Measurements from ENCODE around the gene PTGIR. TPM values are rescaled to one million over a fixed set of nuclear protein-coding genes. Genes with fewer than 3 reads are reported as not detected.
"Not testable (repeated sequence)": the region's sequence is repeated elsewhere in the genome, so short reads cannot be mapped to it uniquely, and the experiment has no call there.

The PTGIR gene
- total RNA-seq, 1 donor from 2014 or later, result 0.27 TPM

DNA sequence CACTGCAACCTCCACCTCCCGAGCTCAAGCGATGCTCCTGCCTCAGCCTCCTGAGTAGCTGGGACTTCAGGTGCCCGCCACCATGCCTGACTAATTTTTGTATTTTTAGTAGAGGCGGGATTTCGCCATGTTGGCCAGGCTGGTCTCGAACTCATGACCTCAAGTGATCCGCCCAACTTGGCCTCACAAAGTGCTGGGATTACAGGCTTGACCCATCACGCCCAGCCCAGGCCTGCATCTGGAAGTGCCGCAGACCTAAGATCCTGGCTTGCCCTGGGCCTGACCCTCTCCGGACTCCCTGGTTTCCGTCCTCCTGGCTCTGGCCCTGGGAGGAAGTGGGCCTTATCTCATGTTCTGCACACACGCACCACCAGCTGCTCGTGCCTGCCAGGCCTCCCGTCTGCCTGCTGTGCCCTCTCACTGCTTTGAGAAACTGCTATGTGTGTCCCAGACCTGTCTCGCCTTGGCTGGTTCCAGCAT, 4.7 kb upstream of the PTGIR start:
- Mint-ChIP-seq H3K9me3 (ENCODE audit: unreplicated experiment) (peaks cover 11% of the 10 kb centered on the region), H3K27ac (ENCODE audit: unreplicated experiment) (peak overlapping the region; percentile 66), H3K4me1 (ENCODE audit: low read depth, unreplicated experiment) (peaks cover 28% of the 10 kb centered on the region), H3K27me3 (ENCODE audit: unreplicated experiment) (peaks cover 8% of the 10 kb centered on the region), H3K4me3 (ENCODE audit: unreplicated experiment) (peak overlapping the region; percentile 20), H3K36me3 (ENCODE audit: unreplicated experiment) (no peaks in the 10 kb centered on the region)
- DNase-seq, result no peak
- TF ChIP-seq, protein P1, sequence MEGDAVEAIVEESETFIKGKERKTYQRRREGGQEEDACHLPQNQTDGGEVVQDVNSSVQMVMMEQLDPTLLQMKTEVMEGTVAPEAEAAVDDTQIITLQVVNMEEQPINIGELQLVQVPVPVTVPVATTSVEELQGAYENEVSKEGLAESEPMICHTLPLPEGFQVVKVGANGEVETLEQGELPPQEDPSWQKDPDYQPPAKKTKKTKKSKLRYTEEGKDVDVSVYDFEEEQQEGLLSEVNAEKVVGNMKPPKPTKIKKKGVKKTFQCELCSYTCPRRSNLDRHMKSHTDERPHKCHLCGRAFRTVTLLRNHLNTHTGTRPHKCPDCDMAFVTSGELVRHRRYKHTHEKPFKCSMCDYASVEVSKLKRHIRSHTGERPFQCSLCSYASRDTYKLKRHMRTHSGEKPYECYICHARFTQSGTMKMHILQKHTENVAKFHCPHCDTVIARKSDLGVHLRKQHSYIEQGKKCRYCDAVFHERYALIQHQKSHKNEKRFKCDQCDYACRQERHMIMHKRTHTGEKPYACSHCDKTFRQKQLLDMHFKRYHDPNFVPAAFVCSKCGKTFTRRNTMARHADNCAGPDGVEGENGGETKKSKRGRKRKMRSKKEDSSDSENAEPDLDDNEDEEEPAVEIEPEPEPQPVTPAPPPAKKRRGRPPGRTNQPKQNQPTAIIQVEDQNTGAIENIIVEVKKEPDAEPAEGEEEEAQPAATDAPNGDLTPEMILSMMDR (IDR thresholded peaks at IDR 0.05; ENCODE audit: partially characterized antibody, unreplicated experiment), result no peak

DNA sequence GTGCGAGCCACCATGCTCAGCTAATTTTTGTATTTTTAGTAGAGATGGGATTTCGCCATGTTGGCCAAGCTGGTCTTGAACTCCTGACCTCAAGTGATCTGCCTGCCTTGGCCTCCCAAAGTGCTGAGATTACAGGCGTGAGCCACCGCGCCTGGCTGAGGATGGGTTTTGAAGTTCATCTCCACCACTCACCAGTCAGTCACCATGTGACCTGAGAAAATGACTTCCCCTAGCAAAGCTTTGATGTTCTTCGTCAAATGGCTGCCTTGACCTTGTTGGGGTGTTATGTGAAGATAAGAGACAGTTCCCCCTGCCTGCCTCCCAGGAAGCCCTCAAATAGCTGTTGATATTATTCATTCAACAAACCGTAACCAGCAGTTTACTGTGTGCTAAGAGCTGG, 4.1 kb upstream of the PTGIR start:
- H3K4me3 Mint-ChIP-seq (ENCODE audit: unreplicated experiment); H3K36me3 Mint-ChIP-seq (ENCODE audit: unreplicated experiment); H3K27ac Mint-ChIP-seq (ENCODE audit: unreplicated experiment); H3K27me3 Mint-ChIP-seq (ENCODE audit: unreplicated experiment); DNase-seq: not testable (repeated sequence)
- H3K9me3 Mint-ChIP-seq (ENCODE audit: unreplicated experiment), result peaks cover 11% of the 10 kb centered on the region
- H3K4me1 Mint-ChIP-seq (ENCODE audit: low read depth, unreplicated experiment), result peaks cover 28% of the 10 kb centered on the region

DNA sequence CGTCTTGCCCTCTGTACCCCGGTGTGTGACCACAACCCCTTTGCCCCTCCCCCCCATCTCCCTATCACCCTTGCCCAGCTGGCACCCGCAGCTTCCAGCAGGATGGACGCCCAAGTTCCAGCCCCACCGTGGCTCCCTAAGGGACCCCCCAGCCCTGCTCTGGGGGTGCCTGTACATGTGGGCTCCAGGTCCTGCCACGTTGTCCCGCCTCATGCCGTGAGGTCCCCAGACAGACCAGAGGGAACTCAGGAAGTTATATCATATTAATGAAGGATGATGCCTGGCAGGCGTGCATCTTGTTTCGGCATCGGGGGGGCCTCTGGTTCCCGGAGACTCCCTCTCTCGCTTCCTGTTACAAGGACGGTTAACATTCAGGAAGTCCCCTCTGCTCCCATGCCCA, 1.6 kb upstream of the PTGIR start:
- H3K4me3 Mint-ChIP-seq (ENCODE audit: unreplicated experiment), result no peak overlapping the region
- TF ChIP-seq, protein P1 (IDR thresholded peaks at IDR 0.05; ENCODE audit: partially characterized antibody, unreplicated experiment), result no peak
- peaks cover 8% of the 10 kb centered on the region for H3K9me3 Mint-ChIP-seq (ENCODE audit: unreplicated experiment)
- no peak overlapping the region for H3K27ac Mint-ChIP-seq (ENCODE audit: unreplicated experiment)
- H3K36me3 Mint-ChIP-seq (ENCODE audit: unreplicated experiment), result no peaks in the 10 kb centered on the region
- no peak for DNase-seq
- peaks cover 18% of the 10 kb centered on the region for H3K4me1 Mint-ChIP-seq (ENCODE audit: low read depth, unreplicated experiment)
- peaks cover 2% of the 10 kb centered on the region for H3K27me3 Mint-ChIP-seq (ENCODE audit: unreplicated experiment)

DNA sequence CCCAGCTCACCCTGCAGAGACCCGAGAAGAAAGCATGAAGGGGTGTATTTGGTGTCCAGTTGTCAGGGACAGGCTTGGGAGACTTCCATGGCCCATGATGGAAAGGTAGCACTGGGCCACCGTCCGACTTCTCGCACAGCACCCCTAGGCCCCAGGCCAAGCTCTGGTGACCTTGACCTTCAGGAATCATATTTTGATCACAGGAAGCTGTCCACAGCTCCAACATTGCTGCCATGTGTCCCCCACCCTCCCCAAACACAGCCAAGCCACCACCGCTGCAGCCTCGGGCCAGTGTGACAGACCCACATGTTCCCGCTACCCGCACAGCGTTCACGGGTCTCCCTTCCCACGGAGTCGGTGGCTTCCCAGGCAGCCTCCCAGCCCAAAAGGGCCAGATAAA, 842 bp upstream of the PTGIR start:
- DNase-seq, result no peak
- H3K27ac Mint-ChIP-seq (ENCODE audit: unreplicated experiment), result no peak overlapping the region
- H3K4me3 Mint-ChIP-seq (ENCODE audit: unreplicated experiment), result no peak overlapping the region
- peaks cover 19% of the 10 kb centered on the region for H3K4me1 Mint-ChIP-seq (ENCODE audit: low read depth, unreplicated experiment)
- H3K9me3 Mint-ChIP-seq (ENCODE audit: unreplicated experiment), result peaks cover 6% of the 10 kb centered on the region
- H3K27me3 Mint-ChIP-seq (ENCODE audit: unreplicated experiment), result peaks cover 2% of the 10 kb centered on the region
- no peaks in the 10 kb centered on the region for H3K36me3 Mint-ChIP-seq (ENCODE audit: unreplicated experiment)
- TF ChIP-seq, protein P1 (IDR thresholded peaks at IDR 0.05; ENCODE audit: partially characterized antibody, unreplicated experiment), result no peak

DNA sequence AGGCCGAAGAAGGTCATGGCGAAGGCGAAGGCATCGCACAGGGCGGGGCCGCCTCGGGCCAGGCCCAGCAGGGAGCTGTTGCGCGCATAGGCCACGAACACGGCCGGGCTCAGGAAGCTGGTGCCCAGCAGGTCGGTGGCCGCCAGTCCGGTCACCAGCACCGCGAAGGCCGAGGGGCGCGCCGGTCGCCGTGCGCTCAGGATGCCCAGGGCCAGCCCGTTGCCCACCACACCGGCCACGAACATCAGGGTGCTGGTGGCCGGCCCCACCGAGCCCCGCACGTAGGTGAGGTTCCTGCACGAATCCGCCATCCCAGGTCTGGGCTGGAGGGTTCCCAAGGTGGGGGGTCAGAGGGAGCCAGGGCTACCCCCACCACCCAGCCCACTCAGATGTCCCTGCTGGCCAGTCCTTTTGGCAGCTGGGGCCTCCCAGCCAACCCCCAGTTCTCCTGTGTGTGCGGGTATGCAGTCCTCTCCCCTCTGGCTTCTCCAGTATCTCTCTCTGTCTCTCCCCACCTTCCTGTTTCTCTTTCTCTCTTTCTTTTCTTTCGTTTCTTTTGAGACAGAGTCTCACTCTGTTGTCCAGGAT, 880 bp downstream of the PTGIR start:
- peaks cover 19% of the 10 kb centered on the region for H3K4me1 Mint-ChIP-seq (ENCODE audit: low read depth, unreplicated experiment)

More for the DNA sequence above, 880 bp downstream of the PTGIR start:
- Mint-ChIP-seq H3K27ac (ENCODE audit: unreplicated experiment) (no peak overlapping the region), H3K36me3 (ENCODE audit: unreplicated experiment) (no peaks in the 10 kb centered on the region), H3K9me3 (ENCODE audit: unreplicated experiment) (peaks cover 3% of the 10 kb centered on the region), H3K27me3 (ENCODE audit: unreplicated experiment) (peaks cover 2% of the 10 kb centered on the region), H3K4me3 (ENCODE audit: unreplicated experiment) (peak overlapping the region; percentile 52)
- TF ChIP-seq, protein P1 (IDR thresholded peaks at IDR 0.05; ENCODE audit: partially characterized antibody, unreplicated experiment), result no peak
- no peak for DNase-seq

Data from glutamatergic neuron (in vitro differentiated cells).